GM21529 (cell line): ENCODE results near the gene OSGEP.

ENCODE experiments used
- ATAC-seq: cut with Tn5 transposase; IDR thresholded peaks from one replicate; pipeline ENCODE4 v1.9.1; 2021; ENCODE audit not compliant: unreplicated experiment

The OSGEP gene

DNA sequence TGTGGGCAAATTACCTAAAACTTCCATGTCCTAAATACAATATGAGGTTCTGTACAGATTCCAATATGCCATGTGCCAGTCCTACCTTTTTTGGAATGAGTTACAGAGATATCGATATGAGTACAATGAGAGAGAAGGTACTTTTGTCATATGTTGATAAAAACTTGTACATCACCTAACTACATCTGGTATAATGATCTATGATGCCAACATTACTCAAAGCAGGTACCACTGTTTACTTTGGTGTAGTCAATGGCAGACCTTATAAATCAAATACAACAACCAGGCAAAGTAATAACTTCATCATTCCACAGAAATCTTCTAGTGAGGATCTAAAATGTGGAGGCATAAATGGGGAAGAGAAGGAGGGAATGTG is 54.0 kb downstream of the OSGEP start:
- ATAC-seq, result no peak

DNA sequence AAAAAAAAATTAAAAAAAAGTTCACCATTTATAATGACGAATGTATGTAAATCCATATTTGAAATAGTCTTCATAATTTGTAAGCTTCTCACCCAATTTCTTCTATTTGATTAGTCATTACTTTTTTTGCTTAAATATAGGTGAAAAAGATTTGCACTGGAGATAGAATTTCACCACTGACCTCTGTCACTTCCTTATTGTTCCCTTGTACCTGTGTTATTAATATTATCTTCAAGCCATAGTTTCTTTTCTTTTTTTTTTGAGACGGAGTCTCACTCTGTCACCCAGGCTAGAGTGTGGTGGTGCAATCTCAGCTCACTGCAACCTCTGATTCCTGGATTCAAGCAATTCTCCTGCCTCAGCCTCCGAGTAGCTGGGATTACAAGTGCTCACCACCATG is 57.1 kb downstream of the OSGEP start:
- ATAC-seq, result no peak
